HG03432 (cell line): ENCODE measurements around the gene FUBP1.
A peak's percentile ranks its signal among the peaks of the same experiment; 100 is the strongest.
"Not testable (repeated sequence)": the region's sequence is repeated elsewhere in the genome, so short reads cannot be mapped to it uniquely, and the experiment has no call there.

ENCODE experiments used
- ATAC-seq: cut with Tn5 transposase; IDR thresholded peaks from one replicate; pipeline ENCODE4 v1.9.1; 2021; ENCODE audit warnings: mild to moderate bottlenecking, moderate library complexity; ENCODE audit not compliant: unreplicated experiment

FUBP1 gene

GRCh38 chr1:77948841-77949424 lies 29.9 kb downstream of the FUBP1 start:
- no peak for ATAC-seq

GRCh38 chr1:77945345-77945744 lies 33.5 kb downstream of the FUBP1 start:
- ATAC-seq, result no peak

- ATAC-seq, result no peak
Measured at GRCh38 chr1:77942400-77943140, 36.3 kb downstream of the FUBP1 start.

GRCh38 chr1:77940921-77941570 lies 37.8 kb downstream of the FUBP1 start:
- no peak for ATAC-seq

- ATAC-seq, result no peak
Measured at GRCh38 chr1:77938651-77939050, 40.2 kb downstream of the FUBP1 start.

GRCh38 chr1:77929806-77930205 lies 49.1 kb downstream of the FUBP1 start:
- ATAC-seq, result no peak

- ATAC-seq, result no peak
Measured at GRCh38 chr1:77927414-77927813, 51.5 kb downstream of the FUBP1 start.

- peak; percentile 53 for ATAC-seq
Measured at GRCh38 chr1:77926561-77927357, 52.1 kb downstream of the FUBP1 start.

- no peak for ATAC-seq
Measured at GRCh38 chr1:77925956-77926355, 52.9 kb downstream of the FUBP1 start.

- ATAC-seq, result no peak
Measured at GRCh38 chr1:77925518-77925917, 53.4 kb downstream of the FUBP1 start.

- not testable (repeated sequence) for ATAC-seq
Measured at GRCh38 chr1:77918918-77919317, 60.0 kb downstream of the FUBP1 start.

- ATAC-seq, result no peak
Measured at GRCh38 chr1:77910116-77910515, 68.8 kb downstream of the FUBP1 start.

GRCh38 chr1:77906624-77907023 lies 72.2 kb downstream of the FUBP1 start:
- no peak for ATAC-seq

- ATAC-seq, result no peak
Measured at GRCh38 chr1:77906019-77906545, 72.8 kb downstream of the FUBP1 start.

- no peak for ATAC-seq
Measured at GRCh38 chr1:77905603-77906002, 73.3 kb downstream of the FUBP1 start.

GRCh38 chr1:77900687-77901293 lies 78.1 kb downstream of the FUBP1 start:
- ATAC-seq, result no peak

- no peak for ATAC-seq
Measured at GRCh38 chr1:77899647-77900320, 79.1 kb downstream of the FUBP1 start.
